Coronary artery (tissue), 2 donors: ENCODE data around the gene NAA15.
A peak's percentile ranks its signal among the peaks of the same experiment; 100 is the strongest.
"Not testable (repeated sequence)": the region's sequence is repeated elsewhere in the genome, so short reads cannot be mapped to it uniquely, and the experiment has no call there.

ENCODE experiments used
- DNase-seq: peaks from one replicate; pipeline ENCODE4 v3.0.0-alpha.2; 2017; ENCODE audit warnings: low spot score
- H3K27ac ChIP-seq, 2 donors: fragments of 200-600 bp; sonication (generic); one replicate each; pipeline ENCODE4 v1.5.1; 2016 to 2019
- H3K4me3 ChIP-seq: fragments of 200-600 bp; sonication (generic); 2 replicates; pipeline ENCODE4 v1.5.1; 2016; ENCODE audit warnings: mild to moderate bottlenecking, moderate library complexity
- TF ChIP-seq, protein P1 (sequence below): fragments of 200-600 bp; sonication (generic); IDR thresholded peaks from one replicate; pipeline ENCODE4 v1.5.1; 2019; ENCODE audit warnings: antibody characterized with exemption

Gene NAA15

GRCh38 chr4:139457318-139457717 is 156.0 kb downstream of the NAA15 start:
- Histone ChIP-seq H3K4me3 (peak overlapping the region; percentile 93), H3K27ac (no peak overlapping the region)
- no peak for DNase-seq
- TF ChIP-seq, protein P1, sequence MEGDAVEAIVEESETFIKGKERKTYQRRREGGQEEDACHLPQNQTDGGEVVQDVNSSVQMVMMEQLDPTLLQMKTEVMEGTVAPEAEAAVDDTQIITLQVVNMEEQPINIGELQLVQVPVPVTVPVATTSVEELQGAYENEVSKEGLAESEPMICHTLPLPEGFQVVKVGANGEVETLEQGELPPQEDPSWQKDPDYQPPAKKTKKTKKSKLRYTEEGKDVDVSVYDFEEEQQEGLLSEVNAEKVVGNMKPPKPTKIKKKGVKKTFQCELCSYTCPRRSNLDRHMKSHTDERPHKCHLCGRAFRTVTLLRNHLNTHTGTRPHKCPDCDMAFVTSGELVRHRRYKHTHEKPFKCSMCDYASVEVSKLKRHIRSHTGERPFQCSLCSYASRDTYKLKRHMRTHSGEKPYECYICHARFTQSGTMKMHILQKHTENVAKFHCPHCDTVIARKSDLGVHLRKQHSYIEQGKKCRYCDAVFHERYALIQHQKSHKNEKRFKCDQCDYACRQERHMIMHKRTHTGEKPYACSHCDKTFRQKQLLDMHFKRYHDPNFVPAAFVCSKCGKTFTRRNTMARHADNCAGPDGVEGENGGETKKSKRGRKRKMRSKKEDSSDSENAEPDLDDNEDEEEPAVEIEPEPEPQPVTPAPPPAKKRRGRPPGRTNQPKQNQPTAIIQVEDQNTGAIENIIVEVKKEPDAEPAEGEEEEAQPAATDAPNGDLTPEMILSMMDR, result no peak

DNA sequence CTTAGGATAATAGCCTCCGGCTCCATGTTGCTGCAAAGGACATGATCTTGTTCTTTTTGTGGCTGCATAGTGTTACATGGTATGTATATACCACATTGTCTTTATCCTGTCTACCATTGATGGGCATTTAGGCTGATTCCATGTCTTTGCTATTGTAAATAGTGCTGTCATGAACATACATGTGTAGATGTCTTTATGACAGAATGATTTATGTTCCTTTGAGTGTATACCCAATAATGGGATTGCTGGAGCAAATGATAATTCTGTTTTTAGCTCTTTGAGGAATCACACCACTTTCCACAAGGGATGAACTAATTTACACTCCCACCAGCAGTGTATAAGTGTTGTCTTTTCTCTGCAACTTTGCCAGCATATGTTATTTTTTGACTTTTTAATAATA is 157.2 kb downstream of the NAA15 start:
- TF ChIP-seq, protein P1, result no peak
- Histone ChIP-seq H3K4me3 (peak overlapping the region; percentile 12), H3K27ac (peak overlapping the region in 1 of 2 donors; percentile 15)
- no peak for DNase-seq

GRCh38 chr4:139458999-139459398 is 157.7 kb downstream of the NAA15 start:
- no peak overlapping the region for H3K27ac ChIP-seq
- no peak for DNase-seq
- H3K4me3 ChIP-seq, result no peak overlapping the region
- TF ChIP-seq, protein P1, result no peak

DNA sequence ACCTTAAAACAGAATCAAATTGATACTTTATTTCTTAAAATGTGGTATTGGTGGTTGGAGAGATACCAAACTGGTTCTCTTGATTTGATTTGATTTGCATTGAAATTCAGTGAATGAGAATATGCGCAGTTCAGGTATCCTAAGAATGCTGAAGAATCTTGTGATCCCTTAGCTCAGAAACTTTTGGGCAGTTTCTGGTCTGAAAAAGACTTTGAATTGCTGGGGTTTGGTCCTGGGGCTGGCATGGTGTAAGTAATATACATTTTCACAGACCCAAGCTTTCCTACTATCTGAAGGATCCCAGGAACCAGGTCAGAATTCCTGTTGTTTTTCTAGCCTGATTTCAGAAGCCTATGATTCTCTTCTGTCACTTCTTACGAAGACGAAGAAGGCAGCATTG is 159.3 kb downstream of the NAA15 start:
- Histone ChIP-seq H3K27ac (peak overlapping the region in 1 of 2 donors; percentile 9), H3K4me3 (no peak overlapping the region)
- no peak for DNase-seq
- TF ChIP-seq, protein P1, result no peak

GRCh38 chr4:139461022-139461628 is 159.8 kb downstream of the NAA15 start:
- peak overlapping the region in 1 of 2 donors; percentile 9 for H3K27ac ChIP-seq
- TF ChIP-seq, protein P1, result no peak
- no peak for DNase-seq
- no peak overlapping the region for H3K4me3 ChIP-seq

- DNase-seq, H3K4me3 ChIP-seq, H3K27ac ChIP-seq: not testable (repeated sequence)
Observed at GRCh38 chr4:139464512-139464911, 163.2 kb downstream of the NAA15 start.

- Histone ChIP-seq H3K4me3 (no peak overlapping the region), H3K27ac (no peak overlapping the region)
- TF ChIP-seq, protein P1, result no peak
- DNase-seq, result no peak
Observed at GRCh38 chr4:139465922-139466321, 164.6 kb downstream of the NAA15 start.

- not testable (repeated sequence) for H3K4me3 ChIP-seq, DNase-seq, H3K27ac ChIP-seq
Observed at GRCh38 chr4:139468756-139469155, 167.5 kb downstream of the NAA15 start.
